Astrocyte of the cerebellum (primary cell): Measurements from ENCODE around the gene PLCH1.

Experiments used
- DNase-seq: peaks from one replicate; pipeline ENCODE4 v3.0.0-alpha.2; 2011; ENCODE audit warnings: low read depth
- H3K4me3 ChIP-seq: 2 replicates; pipeline ENCODE4 v1.5.1; 2011; ENCODE audit warnings: mild to moderate bottlenecking, low read depth, low read length, moderate library complexity
- CTCF ChIP-seq: IDR thresholded peaks from 2 replicates; pipeline ENCODE4 v1.5.1; 2012; ENCODE audit warnings: low read length, low read depth, moderate library complexity, mild to moderate bottlenecking; ENCODE audit errors: missing control alignments
- in situ Hi-C: cut with HindIII; loops from 2 replicates; pipeline ENCODE4 v1.10.0; 2017; ENCODE audit warnings: low sequenced_read_pairs

Gene PLCH1

GRCh38 chr3:155741603-155742002 lies 3.3 kb downstream of the PLCH1 start:
- H3K4me3 ChIP-seq = no peak overlapping the region
- DNase-seq = no peak
- in situ Hi-C loops = no loop called here
- TF ChIP-seq CTCF = no peak

GRCh38 chr3:155741101-155741500 lies 3.8 kb downstream of the PLCH1 start:
- no peak for TF ChIP-seq CTCF
- in situ Hi-C loops = no loop called here
- no peak for DNase-seq
- no peak overlapping the region for H3K4me3 ChIP-seq

- in situ Hi-C loops = no loop called here
- DNase-seq = no peak
- TF ChIP-seq CTCF = no peak
- no peak overlapping the region for H3K4me3 ChIP-seq
These were observed 5.7 kb downstream of the PLCH1 start for GRCh38 chr3:155739154-155739553.

DNA sequence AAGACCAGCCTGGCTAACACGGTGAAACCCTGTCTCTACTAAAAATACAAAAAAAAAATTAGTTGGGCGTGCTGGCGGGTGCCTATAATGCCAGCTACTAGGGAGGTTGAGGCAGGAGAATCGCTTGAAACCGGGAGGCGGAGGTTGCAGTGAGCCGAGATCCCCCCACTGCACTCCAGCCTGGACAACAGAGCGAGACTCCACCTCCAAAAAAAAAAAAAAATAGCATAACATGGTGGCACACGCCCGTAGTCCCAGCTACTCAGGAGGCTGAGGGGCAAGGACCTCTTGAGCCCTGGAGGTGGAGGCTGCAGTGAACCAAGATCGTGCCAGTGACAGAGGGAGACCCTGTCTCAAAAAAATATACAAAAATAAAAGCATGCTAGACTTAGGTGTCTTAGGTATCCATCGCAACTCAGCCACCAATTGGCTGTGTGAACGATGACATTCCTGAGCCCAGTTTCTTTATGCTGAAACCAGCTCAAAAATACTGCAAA lies 6.2 kb downstream of the PLCH1 start:
- in situ Hi-C loops = no loop called here
- DNase-seq = no peak
- no peak for TF ChIP-seq CTCF
- no peak overlapping the region for H3K4me3 ChIP-seq

DNA sequence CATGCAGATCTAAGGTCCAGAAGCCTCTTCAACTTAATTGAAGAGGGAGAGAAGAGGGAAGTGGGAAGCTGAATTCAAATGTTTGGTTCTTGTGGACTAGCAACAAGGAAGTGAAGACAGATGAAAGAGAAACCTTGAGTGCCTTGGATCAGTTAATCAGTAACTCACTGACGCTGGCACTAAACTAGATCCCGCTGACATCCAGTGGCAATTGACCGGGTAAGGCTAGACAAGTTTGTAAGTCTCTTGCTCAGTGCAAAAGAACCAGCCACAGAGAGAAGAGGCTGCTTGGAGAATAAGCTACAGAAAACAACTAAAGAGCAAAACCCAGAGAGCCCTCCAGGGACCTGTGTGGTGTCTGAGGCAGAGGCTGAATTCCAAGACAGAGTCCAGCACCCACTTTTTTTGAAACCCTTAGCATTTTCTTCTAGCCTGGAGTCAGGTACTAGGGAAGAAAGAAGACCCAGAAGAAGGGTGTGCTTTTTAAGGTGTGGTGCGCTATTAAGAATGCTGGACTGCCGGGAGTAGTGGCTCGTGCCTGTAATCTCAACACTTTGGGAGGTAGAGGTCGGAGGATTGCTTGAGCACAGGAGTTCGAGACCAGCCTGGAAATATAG lies 6.9 kb downstream of the PLCH1 start:
- DNase-seq = no peak
- TF ChIP-seq CTCF = no peak
- in situ Hi-C loops = no loop called here
- no peak overlapping the region for H3K4me3 ChIP-seq

- in situ Hi-C loops = no loop called here
- no peak for DNase-seq
- no peak for TF ChIP-seq CTCF
- no peak overlapping the region for H3K4me3 ChIP-seq
These were observed 8.5 kb downstream of the PLCH1 start for GRCh38 chr3:155736381-155736780.
